Testis (tissue), 3 donors: Measurements from ENCODE around the gene UBASH3A. TPM values are rescaled to one million over a fixed set of nuclear protein-coding genes. Genes with fewer than 3 reads are reported as not detected.

Experiments used
- DNase-seq: peaks from one replicate; pipeline ENCODE4 v3.0.0-alpha.2; 2019
- H3K27ac ChIP-seq, 2 donors: fragments of 200-600 bp; sonication (generic); one replicate each; pipeline ENCODE4 v1.5.1; 2019
- H3K27me3 ChIP-seq: fragments of 200-600 bp; sonication (generic); one replicate; pipeline ENCODE4 v1.5.1; 2019
- H3K36me3 ChIP-seq: fragments of 200-600 bp; sonication (generic); one replicate; pipeline ENCODE4 v1.5.1; 2017; ENCODE audit warnings: low read depth; ENCODE audit errors: missing control alignments
- H3K4me1 ChIP-seq: fragments of 200-600 bp; sonication (generic); one replicate; pipeline ENCODE4 v1.5.1; 2019
- H3K4me3 ChIP-seq, 2 donors: fragments of 200-600 bp; sonication (generic); one replicate each; pipeline ENCODE4 v1.5.1; 2017 to 2019
- H3K9me3 ChIP-seq: fragments of 200-600 bp; sonication (generic); one replicate; pipeline ENCODE4 v1.5.1; 2017
- CTCF ChIP-seq, 3 experiments: fragments of 450-650 bp in 2 of 3; fragments of 200-600 bp in 1 of 3; sonication (generic) in 1 of 3; IDR thresholded peaks; one replicate each; pipeline ENCODE4 v1.5.1; 2016 to 2019; ENCODE audit warnings: antibody characterized with exemption in 3 of 3, mild to moderate bottlenecking in 2 of 3, moderate library complexity in 1 of 3
- POLR2A ChIP-seq: fragments of 450-650 bp; IDR thresholded peaks from one replicate; pipeline ENCODE4 v1.6.1; 2017; ENCODE audit warnings: antibody characterized with exemption, mild to moderate bottlenecking, moderate library complexity
- WGBS, 2 donors: methylation state at CpG; one replicate each; pipeline ENCODE4 v1.1.5; 2018; 5-methylcytosine and 5-hydroxymethylcytosine counted together
- intact Hi-C: fragments of 100-400 bp; cut with DNase I; formaldehyde crosslinking; loops from one replicate; pipeline ENCODE4 v1.15.1; 2023; ENCODE audit warnings: low total_unique reads
- polyA plus RNA-seq: library from polyadenylated mRNA; stranded (reverse); fragments of 350-450 nt; fragmentation: Illumina TruSeq; extraction: RNeasy Lipid Tissue Mini Kit (QIAGEN cat#74804); gene quantifications from one replicate; pipeline ENCODE4 v1.2.3, GENCODE V29; 2014; ENCODE audit warnings: low read depth, low replicate concordance; ENCODE audit not compliant: insufficient read depth
- total RNA-seq, 2 donors: library from RNA; depleted of rRNA; stranded (reverse); fragments of >200 nt; gene quantifications; one replicate each; pipeline ENCODE4 v1.2.3, GENCODE V29; 2016

Gene UBASH3A
- total and polyA plus RNA-seq, 3 donors from 2014 or later: 0.39 to 1.4 (median 0.40) TPM

DNA sequence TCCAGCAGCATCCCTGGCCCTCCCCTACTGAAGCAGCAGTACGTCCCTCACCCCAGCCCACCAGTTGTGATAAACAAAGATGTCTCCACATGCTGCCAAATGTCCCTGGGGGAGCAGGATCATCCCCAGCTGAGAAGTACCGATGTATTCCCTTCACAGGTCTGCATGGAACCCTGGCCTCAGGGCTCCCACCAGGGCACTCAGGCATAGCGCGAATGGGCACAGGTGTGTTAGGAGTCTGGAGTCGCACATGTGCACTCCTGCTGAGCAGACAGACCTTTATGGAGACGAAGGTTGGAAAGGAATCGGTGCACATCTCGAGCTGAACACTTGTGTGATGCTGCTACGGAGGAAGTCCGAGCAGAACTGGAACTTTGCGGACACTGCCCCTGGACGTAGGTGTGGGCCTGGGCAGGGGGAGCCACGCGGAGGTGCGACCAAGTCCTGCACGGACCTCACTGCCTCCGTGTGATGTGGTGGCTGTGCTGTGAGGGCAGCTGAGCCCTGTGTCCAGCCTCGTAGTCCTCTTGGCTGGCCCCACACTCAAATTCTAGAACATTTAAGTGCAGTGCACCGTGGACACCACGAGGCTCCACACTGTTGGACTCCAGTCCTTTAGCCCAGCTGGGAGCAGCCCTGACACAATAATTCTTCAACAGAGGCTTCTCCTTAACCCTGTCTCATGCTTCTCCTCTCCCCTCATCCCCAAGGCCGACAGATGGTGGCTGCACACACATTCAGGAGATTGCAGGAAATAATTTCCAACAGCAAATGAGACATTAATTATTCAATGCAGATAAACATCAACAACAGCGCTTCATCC is 48.9 kb downstream of the UBASH3A start:
- no peak overlapping the region for H3K27ac ChIP-seq
- TF ChIP-seq POLR2A (no peak), CTCF (IDR thresholded peaks at IDR 0.05) (no peak)
- WGBS, 2 donors: 75 to 84% methylated on average over 21 to 22 of the region's 22 CpGs
- H3K4me1 ChIP-seq: peaks cover 5% of the 10 kb centered on the region
- intact Hi-C loops: no loop called here
- H3K36me3 ChIP-seq: no peaks in the 10 kb centered on the region
- DNase-seq: no peak
- no peaks in the 10 kb centered on the region for H3K27me3 ChIP-seq
- no peaks in the 10 kb centered on the region for H3K9me3 ChIP-seq
- no peak overlapping the region for H3K4me3 ChIP-seq

- Histone ChIP-seq H3K27ac (no peak overlapping the region), H3K4me1 (peaks cover 5% of the 10 kb centered on the region), H3K27me3 (no peaks in the 10 kb centered on the region), H3K9me3 (no peaks in the 10 kb centered on the region), H3K4me3 (no peak overlapping the region), H3K36me3 (no peaks in the 10 kb centered on the region)
- 61 to 65% methylated on average over 14 to 18 of the region's 18 CpGs for WGBS, 2 donors
- DNase-seq: no peak
- TF ChIP-seq POLR2A (no peak), CTCF (IDR thresholded peaks at IDR 0.05) (no peak)
- intact Hi-C loops: no loop called here
These were observed 49.7 kb downstream of the UBASH3A start for GRCh38 chr21:42453224-42453985.

DNA sequence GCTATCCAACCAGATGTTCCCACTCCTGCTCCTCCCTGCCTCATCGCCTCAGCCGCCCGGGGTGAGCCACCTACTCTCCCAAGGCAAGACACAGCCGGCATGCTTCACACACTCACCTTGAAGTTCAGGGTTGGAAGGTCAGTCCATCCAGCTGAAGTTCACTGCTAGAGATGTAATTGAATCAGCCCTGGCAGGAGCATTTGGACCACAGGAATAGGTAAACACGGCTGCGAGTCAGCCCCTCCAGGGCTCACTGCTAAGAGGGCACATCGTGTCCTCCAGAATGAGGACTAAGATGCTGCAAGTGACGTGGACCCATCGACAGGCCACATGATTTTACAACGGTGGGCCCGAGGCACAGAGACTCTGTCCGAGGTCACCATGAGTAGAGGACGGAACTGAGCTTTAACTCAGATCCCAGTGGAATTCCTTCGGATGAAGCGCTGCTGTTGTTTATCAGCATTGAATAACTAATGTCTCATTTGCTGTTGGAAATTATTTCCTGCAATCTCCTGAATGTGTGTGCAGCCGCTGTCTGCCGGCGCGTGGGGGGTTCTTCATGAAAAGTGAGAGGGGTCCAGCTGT is 50.4 kb downstream of the UBASH3A start:
- DNase-seq: no peak
- Histone ChIP-seq H3K4me1 (peaks cover 5% of the 10 kb centered on the region), H3K36me3 (no peaks in the 10 kb centered on the region), H3K9me3 (no peaks in the 10 kb centered on the region), H3K27me3 (no peaks in the 10 kb centered on the region), H3K4me3 (no peak overlapping the region), H3K27ac (no peak overlapping the region)
- 59 to 70% methylated on average over 13 to 19 of the region's 19 CpGs for WGBS, 2 donors
- intact Hi-C loops: no loop called here
- TF ChIP-seq POLR2A (no peak), CTCF (IDR thresholded peaks at IDR 0.05) (no peak)

DNA sequence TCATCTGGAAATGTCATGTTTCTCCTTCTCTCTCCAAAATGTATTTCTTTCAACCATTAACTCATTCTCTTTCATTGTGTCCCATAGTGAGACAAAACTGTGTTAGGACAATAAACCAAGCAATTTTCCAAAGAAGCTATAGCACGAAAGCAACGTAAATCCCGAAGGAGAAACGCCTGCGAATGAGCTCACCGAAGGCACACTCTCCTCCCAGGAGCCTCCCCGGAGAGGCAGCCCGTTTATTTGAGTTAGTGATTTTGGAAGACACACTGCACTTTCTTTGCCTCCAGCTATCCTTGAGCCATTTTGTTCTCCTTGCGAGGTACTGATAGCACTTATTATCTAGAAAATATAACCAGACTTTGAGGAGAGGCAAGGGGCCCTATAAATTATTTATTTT is 51.1 kb downstream of the UBASH3A start:
- Histone ChIP-seq H3K27me3 (no peaks in the 10 kb centered on the region), H3K4me3 (no peak overlapping the region), H3K9me3 (no peaks in the 10 kb centered on the region), H3K4me1 (peaks cover 5% of the 10 kb centered on the region), H3K27ac (no peak overlapping the region), H3K36me3 (no peaks in the 10 kb centered on the region)
- WGBS, 2 donors: 49 to 55% methylated on average over 9 of the region's 9 CpGs
- TF ChIP-seq CTCF (IDR thresholded peaks at IDR 0.05) (no peak), POLR2A (no peak)
- intact Hi-C loops: no loop called here
- DNase-seq: no peak
